ENCODE data around the gene NUFIP1. TPM values are rescaled to one million over a fixed set of nuclear protein-coding genes. Genes with fewer than 3 reads are reported as not detected.

NUFIP1 gene
- total RNA-seq, 1 donor from 2014 or later, result 8.7 TPM

DNA sequence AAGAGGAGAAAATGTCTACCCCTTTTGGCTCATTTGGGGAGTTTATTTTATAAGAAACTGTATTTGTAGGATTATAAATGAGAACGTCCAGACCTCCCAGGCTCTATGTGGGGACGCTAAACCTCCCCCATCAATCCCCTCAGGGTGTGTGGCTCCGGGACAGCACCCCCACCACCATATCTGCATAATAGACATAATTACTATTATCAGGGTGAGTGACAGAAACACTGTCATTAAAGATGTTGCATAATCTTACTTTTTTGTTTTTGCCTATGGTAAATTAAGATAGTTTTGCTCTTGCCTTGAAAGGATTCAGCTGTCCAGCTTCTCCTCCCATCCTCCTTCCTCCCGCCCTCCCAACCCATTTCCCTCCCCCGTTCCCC, 93.3 kb downstream of the NUFIP1 start:
- TF ChIP-seq, protein P1, sequence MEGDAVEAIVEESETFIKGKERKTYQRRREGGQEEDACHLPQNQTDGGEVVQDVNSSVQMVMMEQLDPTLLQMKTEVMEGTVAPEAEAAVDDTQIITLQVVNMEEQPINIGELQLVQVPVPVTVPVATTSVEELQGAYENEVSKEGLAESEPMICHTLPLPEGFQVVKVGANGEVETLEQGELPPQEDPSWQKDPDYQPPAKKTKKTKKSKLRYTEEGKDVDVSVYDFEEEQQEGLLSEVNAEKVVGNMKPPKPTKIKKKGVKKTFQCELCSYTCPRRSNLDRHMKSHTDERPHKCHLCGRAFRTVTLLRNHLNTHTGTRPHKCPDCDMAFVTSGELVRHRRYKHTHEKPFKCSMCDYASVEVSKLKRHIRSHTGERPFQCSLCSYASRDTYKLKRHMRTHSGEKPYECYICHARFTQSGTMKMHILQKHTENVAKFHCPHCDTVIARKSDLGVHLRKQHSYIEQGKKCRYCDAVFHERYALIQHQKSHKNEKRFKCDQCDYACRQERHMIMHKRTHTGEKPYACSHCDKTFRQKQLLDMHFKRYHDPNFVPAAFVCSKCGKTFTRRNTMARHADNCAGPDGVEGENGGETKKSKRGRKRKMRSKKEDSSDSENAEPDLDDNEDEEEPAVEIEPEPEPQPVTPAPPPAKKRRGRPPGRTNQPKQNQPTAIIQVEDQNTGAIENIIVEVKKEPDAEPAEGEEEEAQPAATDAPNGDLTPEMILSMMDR (conservative IDR thresholded peaks at IDR 0.05), result no peak
- H3K4me3 Mint-ChIP-seq, result no peak overlapping the region

DNA sequence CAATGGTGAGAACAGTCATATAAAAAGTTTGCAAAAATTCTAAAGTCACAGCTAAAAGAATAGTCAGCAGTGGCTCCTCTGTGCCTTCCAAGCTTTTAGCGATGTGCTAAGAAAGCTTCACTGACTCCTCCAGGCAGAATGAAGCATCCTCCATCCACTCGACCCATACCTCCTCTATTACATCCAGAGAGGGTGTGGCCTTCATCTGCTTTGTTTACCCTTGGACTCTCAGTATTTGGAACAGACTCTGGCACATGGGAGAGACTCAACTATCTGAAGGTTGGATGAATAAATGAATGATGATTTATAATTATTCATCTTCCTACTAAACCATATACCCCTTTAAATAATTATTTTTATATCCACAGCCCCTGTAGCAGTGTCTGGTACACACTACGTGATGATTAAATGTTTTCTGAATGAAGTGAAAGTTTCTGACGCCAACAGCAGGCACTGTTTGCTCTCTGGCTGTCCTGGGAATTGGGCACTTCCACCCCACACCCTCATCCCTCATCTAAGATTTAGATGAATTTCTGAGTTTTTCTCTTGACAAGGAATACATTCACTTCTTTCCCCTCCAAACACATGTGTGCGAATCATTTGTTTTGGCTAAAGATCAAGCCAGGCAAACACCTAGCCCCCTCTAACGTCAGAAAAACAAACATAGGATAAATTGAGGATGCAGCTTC, 93.9 kb downstream of the NUFIP1 start:
- Mint-ChIP-seq H3K4me3 (no peak overlapping the region), H3K27ac (no peak overlapping the region), H3K9me3 (peaks cover 7% of the 10 kb centered on the region), H3K27me3 (no peaks in the 10 kb centered on the region), H3K4me1 (ENCODE audit: unreplicated experiment) (peaks cover 19% of the 10 kb centered on the region), H3K36me3 (no peaks in the 10 kb centered on the region)
- no peak for DNase-seq (ENCODE audit: extremely low spot score, unreplicated experiment)
- TF ChIP-seq, protein P1 (conservative IDR thresholded peaks at IDR 0.05), result no peak

More for the DNA sequence above, 93.3 kb downstream of the NUFIP1 start:
- no peaks in the 10 kb centered on the region for H3K27me3 Mint-ChIP-seq
- DNase-seq (ENCODE audit: extremely low spot score, unreplicated experiment), result no peak
- H3K4me1 Mint-ChIP-seq (ENCODE audit: unreplicated experiment), result peaks cover 19% of the 10 kb centered on the region
- H3K36me3 Mint-ChIP-seq, result no peaks in the 10 kb centered on the region
- no peak overlapping the region for H3K27ac Mint-ChIP-seq
- peaks cover 7% of the 10 kb centered on the region for H3K9me3 Mint-ChIP-seq

DNA sequence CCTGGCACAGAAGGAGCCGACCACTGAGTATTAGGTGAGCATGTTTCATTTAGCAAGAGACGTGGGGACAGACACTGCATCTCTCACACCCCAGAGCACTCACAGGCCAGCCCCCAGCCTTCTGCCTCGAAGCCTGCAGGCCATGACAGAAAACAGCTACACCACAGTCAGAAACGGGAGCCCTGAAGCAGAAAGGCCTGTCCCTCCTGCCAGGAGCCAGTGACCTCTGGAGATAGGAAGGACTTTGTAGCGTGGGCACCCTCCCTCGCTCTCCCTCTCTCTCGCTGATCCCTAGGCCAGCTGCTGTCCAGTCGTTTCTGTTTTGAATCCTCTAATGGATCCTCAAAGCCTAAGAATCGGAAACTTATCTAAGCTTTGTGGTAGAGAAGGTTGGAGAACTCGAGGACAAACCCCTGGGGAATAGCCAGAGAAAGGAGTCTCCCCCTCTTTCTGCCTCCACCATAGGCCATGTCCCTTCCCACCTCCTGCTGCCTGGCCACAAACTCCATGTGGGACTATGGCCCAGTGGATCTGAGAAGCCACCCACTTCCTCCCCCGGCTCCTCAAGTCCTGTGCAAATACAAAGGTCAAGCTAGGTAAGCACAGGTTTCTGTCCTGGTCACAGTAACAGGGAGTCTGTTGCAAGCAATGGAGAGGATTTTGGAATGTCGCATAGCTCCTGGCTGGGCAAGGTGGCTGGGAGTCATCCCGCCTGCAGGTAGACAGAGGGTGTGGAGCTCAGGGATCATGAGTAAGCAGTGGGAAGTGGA, 95.1 kb downstream of the NUFIP1 start:
- H3K4me3 Mint-ChIP-seq, result no peak overlapping the region
- peaks cover 9% of the 10 kb centered on the region for H3K4me1 Mint-ChIP-seq (ENCODE audit: unreplicated experiment)
- peaks cover 7% of the 10 kb centered on the region for H3K9me3 Mint-ChIP-seq
- H3K27ac Mint-ChIP-seq, result no peak overlapping the region
- TF ChIP-seq, protein P1 (conservative IDR thresholded peaks at IDR 0.05), result no peak
- no peaks in the 10 kb centered on the region for H3K36me3 Mint-ChIP-seq
- H3K27me3 Mint-ChIP-seq, result no peaks in the 10 kb centered on the region
- DNase-seq (ENCODE audit: extremely low spot score, unreplicated experiment), result no peak

Other genes with a start within 250 kb of the NUFIP1 start
- 18.9 and 29.3 TPM in 2 replicates for gene GPALPP1, start 67 bp upstream of the NUFIP1 start, total RNA-seq (ENCODE audit: low replicate concordance)
- gene GTF2F2, start 131.0 kb upstream of the NUFIP1 start, total RNA-seq (ENCODE audit: low replicate concordance), result 17.5 and 21.8 TPM in 2 replicates
- gene KCTD4, start 211.6 kb upstream of the NUFIP1 start, total RNA-seq (ENCODE audit: low replicate concordance), result not detected in 2 replicates